ENCODE results near the gene NOL3. TPM values are rescaled to one million over a fixed set of nuclear protein-coding genes. Genes with fewer than 3 reads are reported as not detected.
A peak's percentile ranks its signal among the peaks of the same experiment; 100 is the strongest.

Gene NOL3
- polyA plus RNA-seq, 1 of the 3 experiments (the other 2 are of a cell fraction) = 34.1 TPM

DNA sequence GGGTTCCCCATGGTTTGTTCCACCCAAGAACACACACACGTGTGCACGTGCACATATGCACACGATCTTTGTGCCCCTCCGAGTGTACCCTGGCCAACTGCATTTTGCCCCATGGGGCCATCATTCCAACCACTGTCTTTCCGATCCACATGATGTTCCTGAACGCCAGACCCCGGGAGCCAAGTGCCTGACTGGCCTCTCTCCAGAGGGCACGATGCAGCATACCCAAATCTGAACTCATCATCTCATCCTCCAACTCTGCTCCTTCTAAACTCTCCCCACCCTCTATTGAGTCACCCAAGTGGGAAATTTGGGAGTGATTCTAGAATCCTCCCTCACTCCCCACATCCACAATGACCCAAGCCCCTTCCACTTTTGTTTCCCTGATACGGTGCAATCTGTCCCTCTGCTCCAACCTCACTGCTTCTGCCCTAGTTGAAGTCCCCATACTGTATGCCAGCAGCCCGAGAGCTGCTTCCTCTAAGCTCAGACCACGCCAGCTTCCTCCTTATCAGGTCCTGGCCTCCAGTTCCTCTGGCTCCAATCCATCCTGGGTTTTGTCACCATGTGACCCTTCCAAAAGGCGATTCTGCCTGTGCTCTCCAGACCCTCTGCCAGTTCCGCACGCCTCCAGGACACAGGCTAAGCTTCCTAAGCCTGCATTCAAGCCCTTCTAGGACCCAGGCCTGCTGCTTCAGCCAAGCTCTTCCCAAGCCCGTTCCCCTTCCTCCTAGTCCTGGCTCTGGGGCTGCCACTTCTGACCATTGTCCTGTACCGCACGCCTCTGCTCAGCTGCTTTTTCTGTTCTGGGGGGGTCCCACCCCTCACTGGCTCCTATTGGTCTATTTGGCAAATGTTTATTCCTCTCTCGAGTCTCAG lies 46.5 kb downstream of the NOL3 start:
- H3K9me3 ChIP-seq = no peaks in the 10 kb centered on the region
- no peaks in the 10 kb centered on the region for H3K27me3 ChIP-seq (ENCODE audit: insufficient read depth)
- CTCF ChIA-PET = interaction anchor here (1.4 to 2.1 kb wide), 2 partner anchors 10 to 19 kb away, joined by 3 to 5 read pairs; partner anchors contain the start of gene TMEM208
- POLR2A ChIA-PET = interaction anchor here (1.0 to 3.0 kb wide), 3 partner anchors 8 to 46 kb away, joined by 3 to 21 read pairs (median 5); partner anchors contain the start of genes NOL3 and TMEM208
- H3K9me2 ChIP-seq = no peaks in the 10 kb centered on the region
- no peak overlapping the region for H2AFZ ChIP-seq (ENCODE audit: low read depth)
- 88% methylated on average over 18 of the region's 18 CpGs for WGBS (ENCODE audit: low lambda C conversion rate)
- peak overlapping the region in 1 of 2 experiments; percentile 29; a peak in 2 of 4 replicates for H3K27ac ChIP-seq (ENCODE audit: low read depth in 2 of 2, low read length in 1 of 2)
- peaks cover 0 to 10% of the 10 kb centered on the region in 2 experiments for H3K36me3 ChIP-seq (replicated peaks in 1 of 2; ENCODE audit: control insufficient read depth in 1 of 2, insufficient read depth in 2 of 2, low read length in 1 of 2)
- no peaks in the 10 kb centered on the region for H3F3A ChIP-seq (replicated peaks; ENCODE audit: insufficient read depth)
- H3K4me3 ChIP-seq (ENCODE audit: low read depth in 2 of 2, low read length in 1 of 2) = no peak overlapping the region
- H4K20me1 ChIP-seq (ENCODE audit: insufficient read depth) = no peaks in the 10 kb centered on the region
- H3K4me1 ChIP-seq (ENCODE audit: control insufficient read depth in 1 of 2, insufficient read depth in 2 of 2, low read depth in 1 of 2, low read length in 1 of 2) = peaks cover 0 to 10% of the 10 kb centered on the region in 2 experiments; a peak in 1 of 4 replicates
- H3K9ac ChIP-seq = no peak overlapping the region
- no peaks in the 10 kb centered on the region for H3K79me2 ChIP-seq (ENCODE audit: insufficient read depth)
- peak; percentile 56 for DNase-seq
- TF ChIP-seq YY1 (IDR thresholded peaks at IDR 0.05; ENCODE audit: low read depth) (no peak), RCOR1 (IDR thresholded peaks at IDR 0.05; ENCODE audit: low read length) (no peak), CTCF (IDR thresholded peaks at IDR 0.05) (no peak), POLR2AphosphoS5 (IDR thresholded peaks at IDR 0.05; ENCODE audit: low read depth, low read length) (no peak), TEAD4 (IDR thresholded peaks at IDR 0.05; ENCODE audit: borderline replicate concordance, insufficient read depth) (no peak), GABPA (IDR thresholded peaks at IDR 0.05; ENCODE audit: low read depth) (no peak), MXI1 (IDR thresholded peaks at IDR 0.05; ENCODE audit: low read depth, low read length) (no peak), ELF1 (IDR thresholded peaks at IDR 0.05) (no peak), RAD21 (IDR thresholded peaks at IDR 0.05; ENCODE audit: low read length) (no peak), EP300 (IDR thresholded peaks at IDR 0.05; ENCODE audit: borderline replicate concordance in 1 of 2, low read depth in 1 of 2, low read length in 1 of 2) (no peak), FOXM1 (IDR thresholded peaks at IDR 0.05; ENCODE audit: low read depth) (no peak), MEF2A (IDR thresholded peaks at IDR 0.05; ENCODE audit: borderline replicate concordance, low read depth) (no peak), NFIC (IDR thresholded peaks at IDR 0.05; ENCODE audit: borderline replicate concordance) (no peak), USF2 (IDR thresholded peaks at IDR 0.05; ENCODE audit: borderline replicate concordance, low read depth, low read length) (no peak), FOXJ3 (CRISPR knock-in tag; IDR thresholded peaks at IDR 0.05) (no peak), SIN3A (IDR thresholded peaks at IDR 0.05; ENCODE audit: borderline replicate concordance, low read depth, low read length) (no peak), USF1 (IDR thresholded peaks at IDR 0.05; ENCODE audit: borderline replicate concordance, low read depth) (no peak)
- TF ChIP-seq, protein P1, sequence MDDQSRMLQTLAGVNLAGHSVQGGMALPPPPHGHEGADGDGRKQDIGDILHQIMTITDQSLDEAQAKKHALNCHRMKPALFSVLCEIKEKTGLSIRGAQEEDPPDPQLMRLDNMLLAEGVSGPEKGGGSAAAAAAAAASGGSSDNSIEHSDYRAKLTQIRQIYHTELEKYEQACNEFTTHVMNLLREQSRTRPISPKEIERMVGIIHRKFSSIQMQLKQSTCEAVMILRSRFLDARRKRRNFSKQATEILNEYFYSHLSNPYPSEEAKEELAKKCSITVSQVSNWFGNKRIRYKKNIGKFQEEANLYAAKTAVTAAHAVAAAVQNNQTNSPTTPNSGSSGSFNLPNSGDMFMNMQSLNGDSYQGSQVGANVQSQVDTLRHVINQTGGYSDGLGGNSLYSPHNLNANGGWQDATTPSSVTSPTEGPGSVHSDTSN (IDR thresholded peaks at IDR 0.05) = no peak
- TF ChIP-seq, protein P2, sequence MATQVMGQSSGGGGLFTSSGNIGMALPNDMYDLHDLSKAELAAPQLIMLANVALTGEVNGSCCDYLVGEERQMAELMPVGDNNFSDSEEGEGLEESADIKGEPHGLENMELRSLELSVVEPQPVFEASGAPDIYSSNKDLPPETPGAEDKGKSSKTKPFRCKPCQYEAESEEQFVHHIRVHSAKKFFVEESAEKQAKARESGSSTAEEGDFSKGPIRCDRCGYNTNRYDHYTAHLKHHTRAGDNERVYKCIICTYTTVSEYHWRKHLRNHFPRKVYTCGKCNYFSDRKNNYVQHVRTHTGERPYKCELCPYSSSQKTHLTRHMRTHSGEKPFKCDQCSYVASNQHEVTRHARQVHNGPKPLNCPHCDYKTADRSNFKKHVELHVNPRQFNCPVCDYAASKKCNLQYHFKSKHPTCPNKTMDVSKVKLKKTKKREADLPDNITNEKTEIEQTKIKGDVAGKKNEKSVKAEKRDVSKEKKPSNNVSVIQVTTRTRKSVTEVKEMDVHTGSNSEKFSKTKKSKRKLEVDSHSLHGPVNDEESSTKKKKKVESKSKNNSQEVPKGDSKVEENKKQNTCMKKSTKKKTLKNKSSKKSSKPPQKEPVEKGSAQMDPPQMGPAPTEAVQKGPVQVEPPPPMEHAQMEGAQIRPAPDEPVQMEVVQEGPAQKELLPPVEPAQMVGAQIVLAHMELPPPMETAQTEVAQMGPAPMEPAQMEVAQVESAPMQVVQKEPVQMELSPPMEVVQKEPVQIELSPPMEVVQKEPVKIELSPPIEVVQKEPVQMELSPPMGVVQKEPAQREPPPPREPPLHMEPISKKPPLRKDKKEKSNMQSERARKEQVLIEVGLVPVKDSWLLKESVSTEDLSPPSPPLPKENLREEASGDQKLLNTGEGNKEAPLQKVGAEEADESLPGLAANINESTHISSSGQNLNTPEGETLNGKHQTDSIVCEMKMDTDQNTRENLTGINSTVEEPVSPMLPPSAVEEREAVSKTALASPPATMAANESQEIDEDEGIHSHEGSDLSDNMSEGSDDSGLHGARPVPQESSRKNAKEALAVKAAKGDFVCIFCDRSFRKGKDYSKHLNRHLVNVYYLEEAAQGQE (IDR thresholded peaks at IDR 0.05; ENCODE audit: low read depth, low read length) = no peak
- TF ChIP-seq, protein P3, sequence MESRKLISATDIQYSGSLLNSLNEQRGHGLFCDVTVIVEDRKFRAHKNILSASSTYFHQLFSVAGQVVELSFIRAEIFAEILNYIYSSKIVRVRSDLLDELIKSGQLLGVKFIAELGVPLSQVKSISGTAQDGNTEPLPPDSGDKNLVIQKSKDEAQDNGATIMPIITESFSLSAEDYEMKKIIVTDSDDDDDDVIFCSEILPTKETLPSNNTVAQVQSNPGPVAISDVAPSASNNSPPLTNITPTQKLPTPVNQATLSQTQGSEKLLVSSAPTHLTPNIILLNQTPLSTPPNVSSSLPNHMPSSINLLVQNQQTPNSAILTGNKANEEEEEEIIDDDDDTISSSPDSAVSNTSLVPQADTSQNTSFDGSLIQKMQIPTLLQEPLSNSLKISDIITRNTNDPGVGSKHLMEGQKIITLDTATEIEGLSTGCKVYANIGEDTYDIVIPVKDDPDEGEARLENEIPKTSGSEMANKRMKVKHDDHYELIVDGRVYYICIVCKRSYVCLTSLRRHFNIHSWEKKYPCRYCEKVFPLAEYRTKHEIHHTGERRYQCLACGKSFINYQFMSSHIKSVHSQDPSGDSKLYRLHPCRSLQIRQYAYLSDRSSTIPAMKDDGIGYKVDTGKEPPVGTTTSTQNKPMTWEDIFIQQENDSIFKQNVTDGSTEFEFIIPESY (IDR thresholded peaks at IDR 0.05; ENCODE audit: borderline replicate concordance, low read depth) = no peak
- no peak overlapping the region for H3K4me2 ChIP-seq
